ENCODE data around the gene STOX1. TPM values are rescaled to one million over a fixed set of nuclear protein-coding genes. Genes with fewer than 3 reads are reported as not detected.
"Not testable (repeated sequence)": the region's sequence is repeated elsewhere in the genome, so short reads cannot be mapped to it uniquely, and the experiment has no call there.

Gene STOX1
- total RNA-seq, 2 donors from 2014 or later: 4.5 to 5.2 TPM

- Mint-ChIP-seq H3K36me3 (ENCODE audit: low read depth) (peaks cover 29% of the 10 kb centered on the region), H3K27me3 (ENCODE audit: insufficient read depth) (no peaks in the 10 kb centered on the region), H3K4me3 (no peak overlapping the region), H3K4me1 (no peaks in the 10 kb centered on the region), H3K27ac (no peak overlapping the region), H3K9me3 (no peaks in the 10 kb centered on the region)
- TF ChIP-seq, protein P1, sequence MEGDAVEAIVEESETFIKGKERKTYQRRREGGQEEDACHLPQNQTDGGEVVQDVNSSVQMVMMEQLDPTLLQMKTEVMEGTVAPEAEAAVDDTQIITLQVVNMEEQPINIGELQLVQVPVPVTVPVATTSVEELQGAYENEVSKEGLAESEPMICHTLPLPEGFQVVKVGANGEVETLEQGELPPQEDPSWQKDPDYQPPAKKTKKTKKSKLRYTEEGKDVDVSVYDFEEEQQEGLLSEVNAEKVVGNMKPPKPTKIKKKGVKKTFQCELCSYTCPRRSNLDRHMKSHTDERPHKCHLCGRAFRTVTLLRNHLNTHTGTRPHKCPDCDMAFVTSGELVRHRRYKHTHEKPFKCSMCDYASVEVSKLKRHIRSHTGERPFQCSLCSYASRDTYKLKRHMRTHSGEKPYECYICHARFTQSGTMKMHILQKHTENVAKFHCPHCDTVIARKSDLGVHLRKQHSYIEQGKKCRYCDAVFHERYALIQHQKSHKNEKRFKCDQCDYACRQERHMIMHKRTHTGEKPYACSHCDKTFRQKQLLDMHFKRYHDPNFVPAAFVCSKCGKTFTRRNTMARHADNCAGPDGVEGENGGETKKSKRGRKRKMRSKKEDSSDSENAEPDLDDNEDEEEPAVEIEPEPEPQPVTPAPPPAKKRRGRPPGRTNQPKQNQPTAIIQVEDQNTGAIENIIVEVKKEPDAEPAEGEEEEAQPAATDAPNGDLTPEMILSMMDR (conservative IDR thresholded peaks at IDR 0.05): no peak
- H3K36me3 ChIP-seq (ENCODE audit: control insufficient read depth, insufficient read depth, low read length): peaks cover 30% of the 10 kb centered on the region
- no peak overlapping the region for H3K4me3 ChIP-seq (ENCODE audit: low read length)
- no peak for DNase-seq
- H3K9ac ChIP-seq (ENCODE audit: extremely low read depth, low read length, poor library complexity, severe bottlenecking): no peak overlapping the region
- H3K9me3 ChIP-seq (ENCODE audit: control insufficient read depth, low read length): no peaks in the 10 kb centered on the region
- no peaks in the 10 kb centered on the region for H3K27me3 ChIP-seq (ENCODE audit: control insufficient read depth, insufficient read depth, low read length, poor library complexity, severe bottlenecking)
- 88 to 99% methylated on average over 1 to 2 of the region's 2 CpGs for WGBS, 2 experiments (ENCODE audit: insufficient coverage in 1 of 2, insufficient read length in 1 of 2)
- H3K4me1 ChIP-seq (ENCODE audit: control insufficient read depth, insufficient read depth, low read length): no peaks in the 10 kb centered on the region
- no peak overlapping the region for H3K27ac ChIP-seq (ENCODE audit: low read depth, low read length)
Observed at GRCh38 chr10:68800211-68800610, 27.1 kb upstream of the STOX1 start.

DNA sequence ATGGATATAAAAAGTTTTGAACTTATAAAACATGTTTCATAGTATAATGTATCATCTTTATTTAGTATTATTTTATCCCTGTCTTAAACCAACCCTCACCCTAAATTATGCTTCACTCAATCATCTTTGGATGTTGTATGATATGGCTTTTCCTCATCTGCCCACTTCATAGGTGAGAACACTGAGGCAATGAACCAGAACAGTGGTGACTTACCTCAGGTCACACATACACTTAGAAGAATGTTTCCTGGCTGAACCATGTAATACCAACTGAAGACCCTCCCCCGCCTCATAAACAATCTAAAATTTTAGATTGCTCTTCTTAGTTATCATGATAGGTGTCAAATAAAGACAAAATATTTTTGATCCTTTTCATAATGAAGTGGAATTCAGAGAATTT lies 22.6 kb upstream of the STOX1 start:
- H3K27ac Mint-ChIP-seq: no peak overlapping the region
- 88% methylated on average over 1 of the region's 1 CpG; no CpG with 5 or more reads in 1 of the 2 experiments for WGBS, 2 experiments (ENCODE audit: insufficient coverage in 1 of 2, insufficient read length in 1 of 2)

DNA sequence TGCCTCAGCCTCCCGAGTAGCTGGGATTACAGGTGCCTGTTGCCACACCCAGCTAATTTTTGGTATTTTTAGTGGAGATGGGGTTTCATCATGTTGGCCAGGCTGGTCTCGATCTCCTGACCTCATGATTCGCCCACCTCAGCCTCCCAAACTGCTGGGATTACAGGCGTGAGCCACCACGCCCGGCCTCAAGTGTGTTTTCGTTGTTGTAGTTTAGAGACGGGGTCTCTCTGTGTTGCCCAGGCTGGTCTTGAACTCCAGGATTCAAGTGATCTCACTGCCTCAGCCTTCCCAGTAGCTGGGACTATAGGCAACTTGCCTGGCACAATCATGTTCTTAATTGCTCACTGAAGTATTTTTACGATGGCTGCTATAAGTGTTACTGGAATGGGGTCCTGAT lies 16.5 kb upstream of the STOX1 start:
- not testable (repeated sequence) for H3K9me3 Mint-ChIP-seq; H3K9ac ChIP-seq (ENCODE audit: extremely low read depth, low read length, poor library complexity, severe bottlenecking); H3K4me3 ChIP-seq (ENCODE audit: low read length); H3K27me3 Mint-ChIP-seq (ENCODE audit: insufficient read depth); H3K27me3 ChIP-seq (ENCODE audit: control insufficient read depth, insufficient read depth, low read length, poor library complexity, severe bottlenecking); H3K4me1 ChIP-seq (ENCODE audit: control insufficient read depth, insufficient read depth, low read length); H3K4me3 Mint-ChIP-seq; H3K27ac Mint-ChIP-seq; H3K36me3 ChIP-seq (ENCODE audit: control insufficient read depth, insufficient read depth, low read length); H3K4me1 Mint-ChIP-seq; H3K36me3 Mint-ChIP-seq (ENCODE audit: low read depth); DNase-seq; H3K27ac ChIP-seq (ENCODE audit: low read depth, low read length); H3K9me3 ChIP-seq (ENCODE audit: control insufficient read depth, low read length)
- 94 to 96% methylated on average over 9 of the region's 9 CpGs for WGBS, 2 experiments (ENCODE audit: insufficient coverage in 1 of 2, insufficient read length in 1 of 2)

More for the DNA sequence above, 22.6 kb upstream of the STOX1 start:
- Histone ChIP-seq H3K36me3 (ENCODE audit: control insufficient read depth, insufficient read depth, low read length) (no peaks in the 10 kb centered on the region), H3K27ac (ENCODE audit: low read depth, low read length) (no peak overlapping the region), H3K27me3 (ENCODE audit: control insufficient read depth, insufficient read depth, low read length, poor library complexity, severe bottlenecking) (no peaks in the 10 kb centered on the region), H3K9ac (ENCODE audit: extremely low read depth, low read length, poor library complexity, severe bottlenecking) (no peak overlapping the region), H3K4me3 (ENCODE audit: low read length) (no peak overlapping the region), H3K9me3 (ENCODE audit: control insufficient read depth, low read length) (no peaks in the 10 kb centered on the region), H3K4me1 (ENCODE audit: control insufficient read depth, insufficient read depth, low read length) (no peaks in the 10 kb centered on the region)
- Mint-ChIP-seq H3K9me3 (no peaks in the 10 kb centered on the region), H3K27me3 (ENCODE audit: insufficient read depth) (no peaks in the 10 kb centered on the region), H3K36me3 (ENCODE audit: low read depth) (peaks cover 3% of the 10 kb centered on the region), H3K4me1 (no peaks in the 10 kb centered on the region), H3K4me3 (no peak overlapping the region)
- DNase-seq: no peak
- TF ChIP-seq, protein P1 (conservative IDR thresholded peaks at IDR 0.05): no peak
